HG03175 (cell line): ENCODE results near the gene FRS3.

ENCODE experiments used
- ATAC-seq: cut with Tn5 transposase; IDR thresholded peaks from one replicate; pipeline ENCODE4 v1.9.1; 2021; ENCODE audit warnings: mild to moderate bottlenecking, moderate library complexity; ENCODE audit not compliant: unreplicated experiment

FRS3 gene

GRCh38 chr6:41791984-41792383 lies 12.3 kb upstream of the FRS3 start:
- no peak for ATAC-seq

- no peak for ATAC-seq
These were observed 11.6 kb upstream of the FRS3 start for GRCh38 chr6:41791305-41791704.

GRCh38 chr6:41790045-41790444 lies 10.3 kb upstream of the FRS3 start:
- ATAC-seq: no peak

- ATAC-seq: no peak
These were observed 9.7 kb upstream of the FRS3 start for GRCh38 chr6:41789390-41789724.

GRCh38 chr6:41787219-41787917 lies 7.7 kb upstream of the FRS3 start, which contains the start of gene TOMM6:
Gene TOMM6, plus strand, starts transcription at chr6:41787694. Its CDS starts 4 bp downstream, at chr6:41787698.
- peak; percentile 79 for ATAC-seq

GRCh38 chr6:41786451-41787218 lies 6.9 kb upstream of the FRS3 start:
- peak; percentile 64 for ATAC-seq

- ATAC-seq: no peak
These were observed 6.2 kb upstream of the FRS3 start for GRCh38 chr6:41785689-41786450.

- ATAC-seq: no peak
These were observed 5.6 kb upstream of the FRS3 start for GRCh38 chr6:41785254-41785653.

GRCh38 chr6:41784581-41785171 lies 5.0 kb upstream of the FRS3 start:
- no peak for ATAC-seq

- no peak for ATAC-seq
These were observed 3.5 kb upstream of the FRS3 start for GRCh38 chr6:41783106-41783780.

- no peak for ATAC-seq
These were observed 1.6 kb upstream of the FRS3 start for GRCh38 chr6:41781366-41781730.

- no peak for ATAC-seq
These were observed 1.1 kb upstream of the FRS3 start, which contains the start of gene PRICKLE4 for GRCh38 chr6:41780551-41781365. Gene PRICKLE4, plus strand, starts transcription at chr6:41780782. Its CDS starts 2,692 bp downstream, at chr6:41783474.

GRCh38 chr6:41779336-41779735 lies 364 bp downstream of the FRS3 start:
- no peak for ATAC-seq

GRCh38 chr6:41778895-41779294 lies 805 bp downstream of the FRS3 start:
- no peak for ATAC-seq

GRCh38 chr6:41777551-41778285 lies 2.0 kb downstream of the FRS3 start:
- no peak for ATAC-seq

- no peak for ATAC-seq
These were observed 4.3 kb downstream of the FRS3 start for GRCh38 chr6:41775293-41775882.

- ATAC-seq: no peak
These were observed 4.9 kb downstream of the FRS3 start for GRCh38 chr6:41774841-41775240.

GRCh38 chr6:41771058-41771983 lies 8.4 kb downstream of the FRS3 start:
- no peak for ATAC-seq
